HL-60 (cell line): ENCODE data around the gene ENDOG.

ENCODE experiments used
- DNase-seq, 2 experiments: peaks; one replicate each; pipeline ENCODE4 v3.0.0-alpha.2; 2010 to 2020; ENCODE audit warnings: low read depth in 1 of 2, low spot score in 1 of 2
- H3K27ac ChIP-seq: fragments of 250-450 bp; sonication (Bioruptor Pico); replicated peaks from 2 replicates; pipeline ENCODE4 v1.5.1; 2020; ENCODE audit warnings: mild to moderate bottlenecking, moderate library complexity
- H3K27me3 ChIP-seq: fragments of 250-450 bp; sonication (Bioruptor Pico); 2 replicates; pipeline ENCODE4 v1.5.1; 2021; ENCODE audit warnings: mild to moderate bottlenecking, moderate library complexity; ENCODE audit not compliant: insufficient read depth, poor library complexity, severe bottlenecking
- H3K4me3 ChIP-seq: replicated peaks from 2 replicates; pipeline ENCODE4 v1.5.1; 2011; ENCODE audit warnings: mild to moderate bottlenecking, control low read depth, low read length; ENCODE audit not compliant: insufficient read depth
- GABPA ChIP-seq: IDR thresholded peaks from 2 replicates; pipeline ENCODE4 v1.6.1; 2012; ENCODE audit warnings: low read depth
- POLR2AphosphoS5 ChIP-seq: IDR thresholded peaks from 2 replicates; pipeline ENCODE4 v1.6.1; 2012; ENCODE audit warnings: low read depth
- SPI1 ChIP-seq: IDR thresholded peaks from 2 replicates; pipeline ENCODE4 v1.6.1; 2012; ENCODE audit warnings: low read depth, mild to moderate bottlenecking, borderline replicate concordance
- TF ChIP-seq, protein P1 (sequence below): IDR thresholded peaks from 2 replicates; pipeline ENCODE4 v1.6.1; 2012; ENCODE audit warnings: low read depth; ENCODE audit not compliant: insufficient replicate concordance
- TF ChIP-seq, protein P2 (sequence below): IDR thresholded peaks from one replicate; pipeline ENCODE4 v1.5.1; 2011; ENCODE audit warnings: low read length, control low read depth, inconsistent platforms; ENCODE audit not compliant: insufficient read depth

The ENDOG gene

DNA sequence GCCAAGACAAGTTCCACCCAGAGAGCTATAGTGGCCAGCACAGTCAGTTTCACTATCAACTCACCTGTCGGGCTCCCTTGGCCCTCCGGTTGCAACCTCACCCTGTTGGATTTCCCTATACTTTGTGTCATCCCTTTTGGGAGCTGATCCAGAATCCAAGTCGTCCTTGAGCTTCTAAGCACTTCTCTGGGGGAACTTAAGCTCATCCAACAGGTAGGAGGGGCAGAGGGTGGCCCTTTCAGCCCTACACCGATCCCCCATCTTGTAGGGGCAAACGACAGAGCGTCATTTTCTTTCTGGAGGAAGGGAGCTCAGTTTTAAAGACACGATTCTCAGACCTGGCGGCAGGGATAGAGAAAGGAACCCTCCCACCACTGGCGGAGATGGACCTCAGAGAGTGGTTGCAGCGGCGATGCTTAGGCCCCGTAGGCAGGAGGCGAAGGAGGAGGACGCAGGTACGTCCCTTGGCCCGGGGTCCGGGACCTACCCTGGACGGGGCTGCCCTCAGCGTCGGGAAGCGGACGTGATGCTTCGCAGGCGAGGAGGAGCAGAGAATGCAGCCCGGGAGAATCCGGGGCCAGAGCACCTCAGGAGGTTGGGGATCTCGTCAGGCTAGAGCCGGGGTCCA, 47.1 kb upstream of the ENDOG start:
- H3K27me3 ChIP-seq: no peaks in the 10 kb centered on the region
- TF ChIP-seq POLR2AphosphoS5 (no peak), GABPA (no peak), SPI1 (no peak)
- TF ChIP-seq, protein P1, sequence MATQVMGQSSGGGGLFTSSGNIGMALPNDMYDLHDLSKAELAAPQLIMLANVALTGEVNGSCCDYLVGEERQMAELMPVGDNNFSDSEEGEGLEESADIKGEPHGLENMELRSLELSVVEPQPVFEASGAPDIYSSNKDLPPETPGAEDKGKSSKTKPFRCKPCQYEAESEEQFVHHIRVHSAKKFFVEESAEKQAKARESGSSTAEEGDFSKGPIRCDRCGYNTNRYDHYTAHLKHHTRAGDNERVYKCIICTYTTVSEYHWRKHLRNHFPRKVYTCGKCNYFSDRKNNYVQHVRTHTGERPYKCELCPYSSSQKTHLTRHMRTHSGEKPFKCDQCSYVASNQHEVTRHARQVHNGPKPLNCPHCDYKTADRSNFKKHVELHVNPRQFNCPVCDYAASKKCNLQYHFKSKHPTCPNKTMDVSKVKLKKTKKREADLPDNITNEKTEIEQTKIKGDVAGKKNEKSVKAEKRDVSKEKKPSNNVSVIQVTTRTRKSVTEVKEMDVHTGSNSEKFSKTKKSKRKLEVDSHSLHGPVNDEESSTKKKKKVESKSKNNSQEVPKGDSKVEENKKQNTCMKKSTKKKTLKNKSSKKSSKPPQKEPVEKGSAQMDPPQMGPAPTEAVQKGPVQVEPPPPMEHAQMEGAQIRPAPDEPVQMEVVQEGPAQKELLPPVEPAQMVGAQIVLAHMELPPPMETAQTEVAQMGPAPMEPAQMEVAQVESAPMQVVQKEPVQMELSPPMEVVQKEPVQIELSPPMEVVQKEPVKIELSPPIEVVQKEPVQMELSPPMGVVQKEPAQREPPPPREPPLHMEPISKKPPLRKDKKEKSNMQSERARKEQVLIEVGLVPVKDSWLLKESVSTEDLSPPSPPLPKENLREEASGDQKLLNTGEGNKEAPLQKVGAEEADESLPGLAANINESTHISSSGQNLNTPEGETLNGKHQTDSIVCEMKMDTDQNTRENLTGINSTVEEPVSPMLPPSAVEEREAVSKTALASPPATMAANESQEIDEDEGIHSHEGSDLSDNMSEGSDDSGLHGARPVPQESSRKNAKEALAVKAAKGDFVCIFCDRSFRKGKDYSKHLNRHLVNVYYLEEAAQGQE: no peak
- TF ChIP-seq, protein P2, sequence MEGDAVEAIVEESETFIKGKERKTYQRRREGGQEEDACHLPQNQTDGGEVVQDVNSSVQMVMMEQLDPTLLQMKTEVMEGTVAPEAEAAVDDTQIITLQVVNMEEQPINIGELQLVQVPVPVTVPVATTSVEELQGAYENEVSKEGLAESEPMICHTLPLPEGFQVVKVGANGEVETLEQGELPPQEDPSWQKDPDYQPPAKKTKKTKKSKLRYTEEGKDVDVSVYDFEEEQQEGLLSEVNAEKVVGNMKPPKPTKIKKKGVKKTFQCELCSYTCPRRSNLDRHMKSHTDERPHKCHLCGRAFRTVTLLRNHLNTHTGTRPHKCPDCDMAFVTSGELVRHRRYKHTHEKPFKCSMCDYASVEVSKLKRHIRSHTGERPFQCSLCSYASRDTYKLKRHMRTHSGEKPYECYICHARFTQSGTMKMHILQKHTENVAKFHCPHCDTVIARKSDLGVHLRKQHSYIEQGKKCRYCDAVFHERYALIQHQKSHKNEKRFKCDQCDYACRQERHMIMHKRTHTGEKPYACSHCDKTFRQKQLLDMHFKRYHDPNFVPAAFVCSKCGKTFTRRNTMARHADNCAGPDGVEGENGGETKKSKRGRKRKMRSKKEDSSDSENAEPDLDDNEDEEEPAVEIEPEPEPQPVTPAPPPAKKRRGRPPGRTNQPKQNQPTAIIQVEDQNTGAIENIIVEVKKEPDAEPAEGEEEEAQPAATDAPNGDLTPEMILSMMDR: no peak
- peak in 1 of 2 experiments; percentile 18 for DNase-seq
- H3K27ac ChIP-seq: peak overlapping the region; percentile 90
- peak overlapping the region; percentile 99 for H3K4me3 ChIP-seq

DNA sequence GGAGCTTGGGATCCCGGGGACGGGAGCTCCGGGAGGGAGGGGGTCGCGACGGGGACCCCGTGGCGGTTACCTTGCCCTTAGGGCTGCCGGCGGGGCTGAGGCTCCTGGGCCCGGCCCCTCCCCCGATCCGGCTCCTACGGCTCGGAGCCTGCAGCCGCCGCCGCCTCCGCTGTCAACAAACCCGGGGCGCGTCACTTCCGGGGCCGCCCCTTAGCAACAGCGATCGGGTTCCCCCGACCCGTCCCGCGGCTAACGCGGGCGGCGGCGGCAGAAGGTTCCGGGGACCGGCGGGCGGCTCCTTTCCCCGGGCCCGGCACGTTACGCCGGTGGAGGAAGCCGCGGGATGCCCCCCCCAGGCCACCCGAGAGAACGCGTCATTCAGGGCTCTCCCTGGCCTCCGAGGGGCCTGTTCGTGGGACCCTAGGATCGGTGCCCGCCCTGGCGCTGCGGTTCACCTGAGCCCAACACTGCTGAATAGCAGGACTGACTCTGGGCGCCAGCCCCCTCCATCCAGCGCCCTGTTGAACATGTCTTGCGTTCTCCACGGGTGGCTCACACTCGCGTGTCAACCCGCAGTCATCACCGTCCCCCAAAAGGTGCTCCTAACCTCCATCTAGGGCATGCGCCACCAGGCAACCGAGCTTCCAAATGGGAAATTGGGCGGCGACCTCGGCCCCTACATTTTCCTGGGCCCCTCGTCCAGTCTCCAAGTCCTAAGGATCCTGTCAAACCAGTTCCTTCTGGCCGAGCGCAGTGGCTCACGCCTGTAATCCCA, 46.4 kb upstream of the ENDOG start, which contains the start of gene ZER1:
Gene ZER1, minus strand, starts transcription at position 183 of the 775 bp plus-strand sequence. CDS start 16,362 bp downstream, outside the sequence.
- TF ChIP-seq POLR2AphosphoS5: peak; percentile 62; the same call in 1 of the 2 replicates
- peak; percentile 95 for TF ChIP-seq GABPA
- no peak for TF ChIP-seq SPI1
- TF ChIP-seq, protein P1: peak; percentile 39
- TF ChIP-seq, protein P2: no peak
- peak within 1 kb of the TSS; percentile 99 for H3K4me3 ChIP-seq
- peak within 1 kb of the TSS; percentile 90 for H3K27ac ChIP-seq
- peak; percentile 84 to 88 for DNase-seq
- H3K27me3 ChIP-seq: no peaks in the 10 kb centered on the region

DNA sequence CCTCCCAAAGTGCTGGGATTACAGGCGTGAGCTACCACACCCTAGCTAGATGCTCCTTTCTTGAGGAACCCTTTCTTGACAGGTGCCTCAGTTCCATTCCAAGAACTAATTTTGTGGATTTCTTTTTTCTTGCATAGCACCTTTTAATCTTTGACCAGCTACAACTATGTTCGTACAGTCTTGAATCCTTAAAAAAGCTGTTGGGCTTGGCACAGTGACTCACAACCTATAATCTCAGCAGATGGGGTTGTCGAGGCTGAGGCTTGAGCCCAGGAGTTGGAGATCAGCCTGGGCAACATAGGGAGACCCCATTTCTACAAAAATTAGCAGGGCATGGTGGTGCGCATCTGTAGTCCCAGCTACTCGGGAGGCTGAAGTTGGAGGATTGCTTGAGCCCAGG, 45.3 kb upstream of the ENDOG start:
- H3K27ac ChIP-seq: no peak overlapping the region
- DNase-seq: no peak
- H3K4me3 ChIP-seq: no peak overlapping the region
- H3K27me3 ChIP-seq: no peaks in the 10 kb centered on the region
- no peak for TF ChIP-seq GABPA
- TF ChIP-seq, protein P2: no peak
